GM21515 (cell line): ENCODE results near the gene PLXNB3.
"Not testable (repeated sequence)": the region's sequence is repeated elsewhere in the genome, so short reads cannot be mapped to it uniquely, and the experiment has no call there.

ENCODE experiments used
- ATAC-seq: cut with Tn5 transposase; IDR thresholded peaks from one replicate; pipeline ENCODE4 v1.9.1; 2021; ENCODE audit not compliant: unreplicated experiment

The PLXNB3 gene

GRCh38 chrX:153806999-153807575, 43.0 kb downstream of the PLXNB3 start:
- ATAC-seq, result no peak

GRCh38 chrX:153807976-153808375, 43.9 kb downstream of the PLXNB3 start:
- ATAC-seq, result no peak

DNA sequence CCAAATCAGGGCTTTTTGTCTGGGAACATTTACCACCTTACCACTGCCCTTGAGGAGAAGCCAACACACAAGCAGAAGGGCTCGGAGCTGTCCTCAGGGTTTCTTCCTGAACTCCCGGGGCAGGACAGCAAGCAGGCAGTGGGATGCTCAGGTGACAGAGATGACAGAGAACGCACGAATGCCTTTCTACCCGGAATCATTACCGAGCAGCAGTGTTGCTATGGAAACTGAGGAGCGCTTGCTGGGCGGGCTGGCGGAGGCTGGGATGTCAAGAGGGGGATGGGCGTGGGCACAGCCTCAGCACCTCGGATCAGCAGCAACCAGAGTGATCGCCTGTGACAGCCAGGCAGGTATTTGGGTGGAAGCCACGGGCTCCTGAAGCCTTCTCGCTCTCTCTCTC, 48.2 kb downstream of the PLXNB3 start:
- no peak for ATAC-seq

DNA sequence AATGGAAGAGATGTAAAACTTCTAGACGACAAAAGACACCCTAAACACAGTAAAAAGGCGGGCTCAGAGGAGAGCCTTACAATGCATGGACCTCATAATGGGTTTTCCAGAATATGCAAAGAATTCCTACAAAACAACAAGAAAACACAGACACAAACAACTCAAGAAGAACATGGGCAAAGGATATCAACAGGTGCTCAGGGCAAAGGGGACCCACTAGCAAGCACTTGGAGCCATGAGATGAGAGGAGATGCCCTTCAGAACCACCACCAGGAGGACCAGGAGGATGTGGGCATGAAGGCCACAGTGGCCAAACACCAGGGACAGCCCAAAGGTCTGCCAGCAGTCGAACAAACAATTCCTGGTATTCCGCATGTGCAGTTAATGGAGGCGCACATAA, 49.1 kb downstream of the PLXNB3 start:
- ATAC-seq, result no peak

DNA sequence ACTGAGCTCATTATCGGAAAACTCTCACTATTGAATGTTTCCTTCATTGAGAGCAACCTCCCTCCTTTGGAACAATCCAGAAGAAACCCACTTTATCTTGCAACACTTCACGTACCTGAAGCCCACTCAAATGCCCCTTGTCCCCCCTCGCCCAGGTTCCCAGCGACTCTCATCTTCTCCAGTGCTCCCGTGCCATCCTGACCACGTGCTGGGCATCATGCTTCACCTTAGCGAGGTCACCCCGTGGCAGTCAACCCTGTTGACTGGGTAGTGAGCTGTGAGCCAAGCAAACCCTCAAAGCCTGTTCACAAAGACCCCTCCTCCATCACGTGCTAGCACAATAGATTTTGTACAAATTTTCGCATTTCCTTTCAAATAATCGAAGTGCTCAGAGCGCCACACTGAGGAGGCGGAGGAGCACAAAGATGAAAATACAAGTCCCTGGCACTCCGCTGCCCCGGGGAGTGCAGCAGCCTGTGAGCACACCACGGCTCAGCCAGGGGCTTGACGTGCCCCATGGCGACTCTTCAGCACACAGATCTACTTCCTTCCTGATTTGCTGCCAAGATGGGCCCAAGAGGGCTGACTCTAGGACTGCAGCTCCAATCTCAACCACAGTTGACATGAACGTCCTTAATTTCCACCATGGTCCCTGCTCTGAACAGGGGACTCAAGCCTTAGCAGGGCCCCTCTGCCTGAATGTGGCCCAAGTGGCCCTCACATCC, 50.7 kb downstream of the PLXNB3 start:
- ATAC-seq, result no peak

DNA sequence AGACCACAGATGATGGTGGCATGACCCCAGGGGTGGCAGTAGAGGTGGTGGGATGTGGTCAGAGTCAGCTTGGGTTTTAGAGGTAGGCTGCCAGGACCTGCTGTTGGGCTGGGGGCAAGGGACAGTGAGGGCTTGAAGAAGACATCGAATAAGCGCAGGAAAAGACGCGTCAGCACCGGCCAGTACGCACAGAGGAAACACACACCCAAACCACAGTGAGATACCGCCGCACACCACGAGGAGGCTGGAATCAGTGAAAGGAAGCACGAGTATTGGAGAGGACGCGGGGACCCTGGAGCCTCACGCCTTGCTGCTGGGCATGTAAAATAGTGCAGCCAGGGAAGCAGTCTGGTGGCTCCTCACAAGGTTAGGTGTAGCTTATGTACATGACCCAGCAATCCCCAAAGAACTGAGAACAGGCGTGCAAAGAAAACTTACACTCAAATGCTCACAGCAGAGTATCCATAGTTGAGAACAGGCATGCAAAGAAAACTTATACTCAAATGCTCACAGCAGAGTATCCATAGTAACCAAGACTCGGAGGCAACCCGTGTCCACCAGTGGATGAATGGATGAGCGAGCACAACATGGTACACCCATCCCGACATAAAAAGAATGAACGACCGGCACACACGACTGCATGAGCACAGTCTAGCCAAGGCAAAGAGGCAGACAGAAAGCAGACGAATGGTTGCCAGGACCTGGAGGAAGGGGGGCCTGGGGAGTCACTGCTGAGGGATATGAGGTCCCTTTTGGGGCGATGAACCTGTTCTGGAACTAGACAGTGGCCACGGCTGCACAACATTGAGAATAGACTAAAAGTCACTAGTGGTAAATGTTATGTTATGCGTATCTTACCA, 53.0 kb downstream of the PLXNB3 start:
- ATAC-seq, result no peak

GRCh38 chrX:153818064-153818463, 54.0 kb downstream of the PLXNB3 start:
- ATAC-seq, result not testable (repeated sequence)

DNA sequence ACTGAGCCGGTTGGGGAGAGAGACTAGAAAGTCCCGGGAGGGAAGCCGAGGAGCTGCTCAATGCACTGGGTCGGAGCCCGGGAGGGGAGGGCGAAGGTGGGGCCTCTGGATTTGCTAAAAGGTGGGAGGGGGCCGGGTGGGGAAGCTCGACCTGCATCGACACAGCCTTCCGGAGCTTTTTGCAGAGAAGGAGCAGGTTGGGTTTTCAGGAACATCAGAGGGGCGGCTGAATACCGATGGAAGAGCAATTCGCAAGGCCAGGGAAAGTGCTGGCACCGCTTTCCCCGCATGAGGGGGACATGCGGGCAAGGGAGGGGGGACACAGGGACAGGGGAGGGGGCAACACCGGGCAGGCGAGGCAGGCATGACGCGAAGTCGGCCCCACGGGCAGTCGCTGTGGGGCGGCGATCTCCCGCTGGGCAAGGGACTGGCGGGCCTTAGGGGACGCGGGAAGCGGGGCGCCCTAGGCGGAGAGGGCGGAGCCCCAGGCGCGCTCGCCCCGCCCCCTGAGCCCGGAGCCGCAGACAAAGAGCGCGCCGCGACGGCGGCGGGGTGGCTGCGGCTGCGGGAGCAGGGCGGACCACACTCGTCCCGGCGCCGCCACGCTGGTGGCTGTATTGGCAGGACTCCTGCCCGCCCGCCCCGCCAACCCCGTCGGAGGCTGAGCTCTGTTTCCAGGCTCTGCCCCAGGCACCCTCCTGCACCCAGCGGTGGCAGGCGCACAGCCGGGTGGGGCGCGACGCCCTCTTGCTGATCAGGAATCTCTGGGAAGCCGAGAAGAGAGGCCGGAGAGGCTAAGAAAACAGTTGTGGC, 54.7 kb downstream of the PLXNB3 start:
- no peak for ATAC-seq

GRCh38 chrX:153819384-153820040, 55.5 kb downstream of the PLXNB3 start:
- ATAC-seq, result no peak

DNA sequence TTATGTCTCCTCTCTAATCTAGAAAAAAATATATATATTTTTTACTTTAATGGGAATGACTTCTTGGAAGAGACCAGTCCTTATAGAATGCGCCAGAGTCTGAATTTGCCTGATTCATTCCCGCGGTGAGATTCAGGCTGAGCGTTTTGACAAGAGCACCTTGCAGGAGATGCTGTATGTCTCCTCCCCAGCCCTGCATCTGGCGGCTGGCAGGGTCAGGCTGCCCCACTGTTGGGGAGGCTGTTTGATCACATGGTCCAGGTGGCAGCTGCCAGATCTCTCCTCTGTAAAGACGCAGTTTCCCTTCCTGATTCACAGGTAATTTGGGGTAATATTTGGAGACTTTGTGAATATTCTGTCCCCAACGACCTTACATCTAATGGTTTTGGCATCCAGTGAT, 56.6 kb downstream of the PLXNB3 start:
- ATAC-seq, result no peak

- no peak for ATAC-seq
These were observed 57.0 kb downstream of the PLXNB3 start for GRCh38 chrX:153821066-153821465.

DNA sequence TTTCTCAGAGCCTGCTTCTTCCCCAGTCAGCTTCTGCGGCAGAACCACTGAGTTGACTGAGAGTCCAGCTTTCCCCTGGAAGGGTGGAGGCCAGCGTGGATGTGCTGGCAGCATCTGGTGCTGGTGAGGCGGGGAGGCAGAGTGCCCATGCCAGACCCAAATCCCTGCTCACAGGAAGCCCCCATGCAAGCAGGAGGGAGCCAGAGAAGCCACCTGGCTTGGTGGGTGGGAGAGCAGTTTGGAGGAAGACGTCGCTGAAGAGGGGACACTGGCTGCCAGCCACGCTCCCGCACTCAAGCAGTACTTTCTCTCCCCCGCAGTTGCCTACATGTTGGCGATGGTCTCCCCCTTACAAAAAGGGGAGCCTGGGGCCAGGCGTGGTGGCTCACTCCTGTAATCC, 60.3 kb downstream of the PLXNB3 start:
- no peak for ATAC-seq

- ATAC-seq, result no peak
These were observed 61.0 kb downstream of the PLXNB3 start for GRCh38 chrX:153825042-153825441.
